GM12878 (cell line): ENCODE data around the gene JOSD2.

Experiments used
- YY1 ChIP-seq: IDR thresholded peaks from 2 replicates; pipeline ENCODE4 v1.6.1; 2011; ENCODE audit warnings: low read depth, mild to moderate bottlenecking, low read length
- ZNF207 ChIP-seq: fragments of 450-650 bp; IDR thresholded peaks from 2 replicates; pipeline ENCODE4 v1.6.1; 2014; ENCODE audit warnings: antibody characterized with exemption, mild to moderate bottlenecking, borderline replicate concordance

DNA sequence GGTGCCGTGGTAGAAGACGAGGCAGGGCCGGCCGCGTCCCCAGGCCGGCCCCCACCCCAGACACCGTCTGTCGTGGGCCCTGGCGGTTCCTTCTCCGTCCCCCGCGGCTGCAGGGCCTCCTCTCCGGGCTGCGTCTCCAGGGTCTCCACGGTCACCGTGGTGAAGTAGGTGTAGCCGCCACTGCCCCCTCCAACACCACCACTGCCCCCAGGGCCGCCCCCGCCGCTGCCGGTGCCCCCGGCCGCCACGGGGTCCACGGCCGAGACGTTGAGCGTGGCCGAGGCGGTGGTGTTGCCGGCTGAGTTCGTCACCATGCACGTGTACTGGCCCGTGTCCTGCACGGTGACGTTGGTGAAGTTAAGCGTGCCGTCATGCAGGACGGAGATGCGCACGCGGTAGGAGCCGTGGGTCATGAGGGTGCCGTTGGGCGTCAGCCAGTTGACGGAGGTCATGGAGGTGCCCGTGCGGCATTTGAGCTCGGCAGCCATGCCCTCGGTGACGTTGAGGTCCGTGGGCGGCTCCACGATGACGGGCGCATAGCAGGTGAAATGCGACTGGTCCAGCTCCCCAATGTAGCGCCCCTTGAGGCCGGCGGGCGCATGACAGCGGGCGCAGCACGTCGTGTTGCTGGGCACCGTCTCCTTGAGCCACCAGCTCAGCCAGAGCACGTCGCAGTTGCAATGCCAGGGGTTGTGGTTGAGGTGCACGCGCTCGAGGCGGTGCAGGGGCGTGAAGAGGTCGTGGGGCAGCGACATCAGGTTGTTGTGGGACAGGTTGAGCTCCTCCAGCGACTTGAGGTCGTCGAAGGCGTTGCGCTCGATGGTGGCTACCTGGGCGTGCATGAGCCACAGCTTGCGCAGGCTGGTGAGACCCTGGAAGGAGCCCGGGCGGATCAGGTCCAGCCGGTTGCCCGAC lies 7.4 kb upstream of the JOSD2 start:
- no peak for TF ChIP-seq ZNF207
- TF ChIP-seq YY1 = no peak
